Skin of body (tissue), 2 donors: ENCODE results near the gene TWF1. TPM values are rescaled to one million over a fixed set of nuclear protein-coding genes. Genes with fewer than 3 reads are reported as not detected.
"Not testable (repeated sequence)": the region's sequence is repeated elsewhere in the genome, so short reads cannot be mapped to it uniquely, and the experiment has no call there.

Experiments used
- DNase-seq: peaks from one replicate; lab custom pipeline; 2025; lab: John Stamatoyannopoulos, UW
- total RNA-seq: library from RNA; depleted of rRNA; stranded (reverse); fragments of >200 nt; gene quantifications from one replicate; pipeline ENCODE4 v1.2.3, GENCODE V29; 2014

TWF1 gene
- total RNA-seq, 1 donor from 2014 or later, result 65.4 TPM

DNA sequence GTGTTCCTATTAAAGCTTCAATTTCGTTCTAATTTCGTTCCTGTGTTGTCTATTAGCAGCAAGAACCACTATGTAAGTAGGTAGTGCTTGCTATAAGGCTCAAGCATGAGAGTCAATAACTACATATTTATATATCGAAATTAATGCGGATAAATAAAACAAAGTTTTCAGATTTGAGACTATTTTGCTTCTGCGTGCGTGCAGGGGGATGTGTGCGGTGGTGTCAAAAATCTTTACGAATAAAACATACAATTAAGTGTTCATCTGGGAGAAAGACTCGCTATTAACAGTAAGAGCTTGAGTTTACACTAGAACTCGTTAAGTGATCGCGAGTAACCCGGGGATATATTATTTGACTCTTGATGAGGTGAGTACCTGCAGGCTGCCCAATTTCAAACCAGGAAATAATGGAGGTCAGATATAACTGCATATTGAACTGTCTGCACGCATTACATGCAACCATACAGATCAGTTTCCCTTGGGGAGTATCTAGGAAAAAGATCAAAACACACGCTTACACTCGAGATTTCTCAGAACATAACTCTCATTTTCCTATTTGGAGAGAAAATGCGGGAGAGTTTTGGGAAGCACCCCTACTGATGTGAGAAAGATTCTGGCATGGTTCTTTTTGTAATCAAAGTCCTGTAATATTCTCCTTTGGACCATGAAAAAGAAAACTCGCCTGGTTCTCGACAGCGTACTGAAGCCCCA is 813 bp downstream of the TWF1 start:
- no peak for DNase-seq

GRCh38 chr12:43797561-43798217 is 8.4 kb downstream of the TWF1 start:
- DNase-seq, result no peak

DNA sequence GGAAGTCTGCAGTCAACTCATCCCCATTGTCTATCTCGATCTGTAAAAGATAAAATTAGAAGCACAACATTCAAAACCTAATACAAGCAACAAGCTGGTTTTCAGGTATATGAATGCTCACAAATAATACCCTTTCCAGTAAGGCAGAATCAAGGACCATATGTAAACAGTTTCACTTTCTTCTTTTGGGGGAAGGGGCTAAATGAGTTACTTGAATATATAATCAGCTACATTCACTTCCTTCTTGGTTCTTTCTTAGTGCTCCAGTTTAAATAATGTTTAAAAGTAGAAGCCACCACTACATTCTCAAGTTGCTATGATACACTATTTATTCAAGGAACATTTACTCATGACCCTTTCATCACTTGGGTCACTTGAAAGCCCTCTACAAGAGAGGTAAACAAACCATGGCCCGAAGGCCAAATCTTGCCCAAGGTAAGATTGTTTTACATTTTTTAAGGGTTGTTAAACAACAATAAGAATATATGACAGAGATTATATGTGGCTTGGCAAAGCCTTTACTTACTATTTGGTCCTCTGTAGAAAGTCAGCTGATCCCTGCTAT is 10.3 kb downstream of the TWF1 start:
- DNase-seq, result no peak

DNA sequence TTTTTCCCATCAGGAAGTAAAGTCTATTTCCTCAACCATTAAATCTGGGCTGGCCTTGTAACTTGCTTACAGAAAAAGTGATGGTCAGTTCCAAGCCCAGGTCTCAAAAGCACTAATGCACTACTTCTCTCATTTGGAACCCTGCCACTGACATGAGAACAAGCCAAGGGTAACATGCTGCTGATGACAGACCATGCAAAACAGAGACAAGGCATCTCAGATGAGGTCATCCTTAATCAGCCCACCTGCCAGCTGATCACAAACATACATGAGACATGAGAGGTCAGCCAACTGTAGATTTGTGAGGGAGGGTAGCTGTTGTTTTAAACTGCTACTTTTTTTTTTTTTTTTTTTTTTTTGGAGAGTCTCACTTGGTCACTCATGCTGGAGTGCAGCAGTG is 16.2 kb downstream of the TWF1 start:
- peak; percentile 23 for DNase-seq

DNA sequence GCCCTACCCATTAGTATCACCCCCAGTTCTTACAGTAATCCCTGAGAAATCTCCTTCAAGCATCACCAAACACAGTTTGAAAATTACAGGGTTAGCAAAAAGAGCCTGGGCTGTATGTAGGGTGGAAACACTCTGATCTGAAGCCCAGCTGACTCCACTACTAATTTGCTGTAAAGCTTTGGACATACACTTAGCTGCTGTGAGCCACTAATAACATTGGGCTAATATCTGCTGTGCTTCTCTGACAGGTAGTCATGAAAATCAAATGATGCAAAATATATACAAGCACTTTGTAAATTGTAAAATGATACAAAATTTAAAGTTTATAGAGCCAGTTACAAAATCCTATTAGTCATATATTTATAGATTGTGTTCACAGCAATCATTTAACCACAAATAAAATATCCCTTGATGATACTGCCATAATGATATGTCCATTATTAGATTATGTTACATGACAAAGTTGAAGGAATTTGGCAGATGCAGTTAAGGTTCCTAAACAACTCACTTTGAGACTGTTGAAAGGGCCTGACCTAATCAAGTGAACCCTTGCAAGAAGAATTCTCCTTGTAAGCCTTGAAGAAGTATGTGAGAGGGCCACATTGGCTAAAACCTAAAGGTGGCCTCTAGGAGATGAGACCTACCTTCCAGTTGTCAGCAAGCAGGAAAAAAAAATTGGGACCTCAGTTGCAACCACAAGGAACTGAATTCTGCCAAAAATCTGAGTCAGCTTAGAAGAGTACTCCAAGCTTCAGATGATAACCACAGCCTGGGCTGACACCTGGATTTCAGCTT is 19.0 kb downstream of the TWF1 start:
- DNase-seq, result no peak

DNA sequence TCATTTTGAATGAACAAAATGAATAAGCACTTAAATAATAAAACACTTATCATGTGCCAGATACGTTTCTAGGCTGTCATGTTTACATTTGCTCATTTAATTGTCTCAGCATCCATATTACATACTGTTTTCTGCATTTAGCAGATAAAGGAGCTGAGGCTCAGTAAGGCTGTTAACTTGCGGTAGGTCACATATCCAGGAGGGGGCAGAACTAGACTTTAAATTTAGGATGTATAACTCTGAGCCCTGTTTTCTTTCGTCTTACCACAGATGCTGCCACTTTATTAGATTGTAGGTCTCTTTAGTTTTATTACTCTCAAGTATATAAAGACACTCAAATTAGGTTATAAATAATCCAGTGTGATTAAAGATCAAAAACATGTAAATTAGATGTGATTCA is 29.6 kb downstream of the TWF1 start:
- DNase-seq, result no peak

GRCh38 chr12:43766291-43766690 is 39.8 kb downstream of the TWF1 start:
- no peak for DNase-seq

DNA sequence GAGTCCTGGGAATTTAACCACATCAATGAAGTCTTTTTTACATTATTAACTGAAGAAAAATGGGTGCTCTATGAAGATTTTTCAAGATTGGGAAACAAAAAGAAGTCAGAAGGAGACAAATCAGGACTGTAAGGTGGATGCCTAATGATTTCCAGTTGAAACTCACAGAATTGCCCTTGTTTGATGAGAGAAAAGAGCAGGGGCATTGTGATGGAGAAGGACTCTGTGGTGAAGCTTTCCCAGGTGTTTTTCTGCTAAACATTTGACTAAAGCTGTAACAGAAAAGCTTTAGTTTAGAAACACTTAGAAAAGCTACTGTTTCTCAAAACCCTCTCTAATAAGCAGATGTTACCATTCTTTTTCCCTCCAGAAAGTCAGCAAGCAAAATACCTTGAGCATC is 41.6 kb downstream of the TWF1 start:
- DNase-seq, result no peak

- no peak for DNase-seq
These were observed 42.3 kb downstream of the TWF1 start for GRCh38 chr12:43763769-43764168.

DNA sequence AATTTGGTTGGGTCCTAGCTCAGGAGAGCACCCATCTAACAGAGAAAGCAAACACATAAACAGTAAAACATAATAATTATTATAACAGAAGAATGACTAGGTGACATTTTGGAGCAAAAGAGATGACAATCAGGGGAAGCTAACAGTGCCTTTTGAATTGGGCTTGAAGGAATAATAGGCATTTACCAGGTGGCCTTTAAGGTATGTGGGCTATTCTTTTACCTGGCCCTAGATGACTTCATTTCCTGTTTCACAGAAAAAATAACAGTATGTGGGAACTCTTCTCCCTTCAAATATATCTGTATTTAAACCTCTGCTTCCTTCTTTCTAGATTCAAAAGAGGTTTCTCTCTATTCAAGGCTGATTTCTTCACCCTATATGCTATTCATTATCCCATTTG is 43.5 kb downstream of the TWF1 start:
- DNase-seq, result no peak

GRCh38 chr12:43761500-43761899 is 44.6 kb downstream of the TWF1 start:
- no peak for DNase-seq

DNA sequence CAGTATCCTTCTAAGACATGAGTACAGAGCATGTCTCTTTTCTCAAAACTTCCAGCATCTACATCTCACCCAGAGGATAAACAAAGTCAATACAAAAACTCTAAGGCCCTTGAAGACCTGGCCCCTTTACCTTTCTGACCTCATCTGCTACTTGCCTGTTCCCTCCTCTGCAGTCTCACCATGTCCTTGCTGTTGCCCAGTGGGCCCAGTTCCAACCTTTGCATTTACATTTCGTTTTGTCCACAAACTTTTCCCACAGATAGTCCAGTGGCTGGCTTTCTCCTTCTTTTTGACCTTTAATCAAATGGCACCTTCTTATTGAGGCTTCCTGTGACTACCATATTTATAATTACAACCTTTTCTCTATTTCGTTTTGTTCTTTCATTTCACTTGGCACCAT is 45.7 kb downstream of the TWF1 start:
- no peak for DNase-seq

DNA sequence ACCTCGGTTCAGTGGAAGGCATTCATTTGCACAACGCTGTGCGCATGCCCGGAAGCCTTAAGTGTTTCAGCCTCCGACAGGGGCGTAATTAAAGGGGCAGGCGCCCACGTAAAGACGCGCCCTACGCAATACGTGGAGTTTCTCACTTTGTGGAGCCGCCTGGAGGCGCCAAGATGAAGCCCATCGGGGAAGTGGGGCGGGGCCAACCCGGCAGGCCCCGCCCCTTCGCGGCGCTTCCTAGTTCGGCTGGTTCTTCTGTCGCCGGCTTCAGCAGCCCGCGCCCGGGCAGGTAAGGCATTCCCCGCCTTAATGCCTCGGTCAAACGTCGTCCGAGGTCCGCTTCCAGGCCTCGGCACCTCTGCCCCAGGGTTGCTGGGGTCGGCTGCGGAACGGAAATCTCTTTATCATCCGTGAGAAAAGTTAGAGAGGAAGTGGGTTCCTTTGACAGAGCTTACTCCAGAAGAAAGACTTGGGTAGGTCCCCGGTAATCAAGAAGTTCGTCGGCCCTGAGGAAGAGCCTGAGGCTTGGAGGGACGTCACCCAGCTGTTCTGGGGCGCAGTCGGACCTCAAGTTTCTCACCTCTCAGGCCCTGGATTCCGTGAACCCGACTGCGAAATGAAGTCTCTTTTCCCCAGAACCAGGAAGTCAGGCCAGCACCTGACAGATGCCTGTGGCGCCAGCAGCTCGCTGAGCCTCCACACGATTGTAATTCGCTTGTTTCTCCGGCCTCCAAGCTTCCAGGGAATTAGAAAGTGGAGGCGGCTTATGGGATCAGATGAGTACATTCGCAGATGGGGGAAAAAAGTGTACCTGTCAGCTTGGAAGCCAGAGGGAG is 47.2 kb downstream of the TWF1 start, which contains the start of the genes IRAK4 and PUS7L:
TSS of gene IRAK4 (plus strand) at position 224 of the 836 bp plus-strand sequence. CDS start 9,161 bp downstream, outside the sequence.
TSS of gene PUS7L (minus strand) at position 63 of the 836 bp plus-strand sequence. CDS start 3,545 bp downstream, outside the sequence.
- DNase-seq, result peak; percentile 97

DNA sequence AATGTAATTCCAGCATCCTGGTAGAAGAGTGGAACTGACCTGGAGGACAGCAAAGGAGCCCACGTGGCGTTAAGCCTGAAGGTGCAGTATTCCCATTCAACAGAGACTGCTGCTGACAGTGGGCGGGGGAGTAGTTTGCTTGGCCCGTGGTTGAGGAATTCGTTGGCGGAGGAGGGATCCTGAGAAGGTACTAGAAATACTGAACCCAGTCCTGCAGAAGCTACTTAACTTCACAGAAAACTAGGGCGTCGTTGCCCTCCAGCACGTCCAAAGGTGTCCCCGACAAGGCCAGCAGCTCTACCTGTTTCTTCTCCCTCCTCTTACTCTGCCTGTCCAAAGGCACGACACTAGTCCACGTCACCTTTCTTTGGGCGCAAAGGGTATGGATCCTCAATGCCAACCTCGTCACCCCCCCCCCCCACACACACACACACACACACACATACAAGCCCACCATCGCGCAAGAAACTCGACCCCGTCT is 47.8 kb downstream of the TWF1 start:
- DNase-seq, result peak; percentile 42

GRCh38 chr12:43754015-43754414 is 52.1 kb downstream of the TWF1 start:
- DNase-seq, result no peak

DNA sequence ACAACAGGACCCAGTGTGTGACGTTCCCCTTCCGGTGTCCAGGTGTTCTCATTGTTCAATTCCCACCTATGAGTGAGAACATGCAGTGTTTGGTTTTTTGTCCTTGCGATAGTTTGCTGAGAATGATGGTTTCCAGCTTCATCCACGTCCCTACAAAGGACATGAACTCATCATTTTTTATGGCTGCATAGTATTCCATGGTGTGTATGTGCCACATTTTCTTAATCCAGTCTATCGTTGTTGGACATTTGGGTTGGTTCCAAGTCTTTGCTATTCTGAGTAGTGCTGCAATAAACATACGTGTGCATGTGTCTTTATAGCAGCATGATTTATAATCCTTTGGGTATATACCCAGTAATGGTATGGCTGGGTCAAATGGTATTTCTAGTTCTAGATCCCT is 54.8 kb downstream of the TWF1 start:
- DNase-seq, result not testable (repeated sequence)

GRCh38 chr12:43750814-43751213 is 55.3 kb downstream of the TWF1 start:
- no peak for DNase-seq

DNA sequence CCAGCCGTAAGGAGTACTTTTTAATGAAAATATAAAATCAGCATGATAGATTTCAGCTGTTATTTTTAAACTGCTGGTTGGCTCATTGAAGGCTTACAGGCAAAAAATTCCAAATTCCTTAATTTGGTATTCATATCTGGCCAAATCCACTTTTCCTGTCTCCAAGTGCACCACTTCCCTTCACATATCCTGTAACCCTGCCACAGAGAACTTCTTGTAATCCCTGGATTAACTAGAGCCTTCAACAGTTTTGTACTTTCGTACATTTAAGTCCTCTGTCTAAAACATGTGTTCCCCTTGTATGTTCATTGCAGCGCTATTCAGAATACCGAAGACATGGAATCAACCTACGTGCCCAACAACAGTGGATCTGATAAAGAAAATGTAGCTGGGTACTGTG is 57.1 kb downstream of the TWF1 start:
- no peak for DNase-seq

- no peak for DNase-seq
These were observed 61.3 kb downstream of the TWF1 start for GRCh38 chr12:43744826-43745225.
